IPS-18a (cell line): ENCODE measurements around the gene RASIP1.
"Not testable (repeated sequence)": the region's sequence is repeated elsewhere in the genome, so short reads cannot be mapped to it uniquely, and the experiment has no call there.

Experiments used
- H3K27ac ChIP-seq: one replicate; pipeline ENCODE4 v1.5.1; 2013; ENCODE audit warnings: low read length
- H3K27me3 ChIP-seq: one replicate; pipeline ENCODE4 v1.6.1; 2013; ENCODE audit warnings: mild to moderate bottlenecking, low read length; ENCODE audit not compliant: control insufficient read depth, insufficient read depth
- H3K36me3 ChIP-seq: one replicate; pipeline ENCODE4 v1.6.1; 2013; ENCODE audit warnings: low read depth, low read length; ENCODE audit not compliant: control insufficient read depth
- H3K4me1 ChIP-seq: one replicate; pipeline ENCODE4 v1.6.1; 2013; ENCODE audit warnings: low read depth, low read length; ENCODE audit not compliant: control insufficient read depth
- H3K4me3 ChIP-seq: one replicate; pipeline ENCODE4 v1.5.1; 2013; ENCODE audit warnings: low read length
- H3K9ac ChIP-seq: one replicate; pipeline ENCODE4 v1.6.1; 2013; ENCODE audit warnings: mild to moderate bottlenecking, low read length, moderate library complexity
- H3K9me3 ChIP-seq: one replicate; pipeline ENCODE4 v1.6.1; 2013; ENCODE audit warnings: low read depth, low read length; ENCODE audit not compliant: control insufficient read depth

The RASIP1 gene

GRCh38 chr19:48768994-48769713 lies 28.7 kb upstream of the RASIP1 start:
- H3K9me3 ChIP-seq, result no peaks in the 10 kb centered on the region
- no peaks in the 10 kb centered on the region for H3K27me3 ChIP-seq
- no peak overlapping the region for H3K9ac ChIP-seq
- H3K4me1 ChIP-seq, result no peaks in the 10 kb centered on the region
- H3K36me3 ChIP-seq, result no peaks in the 10 kb centered on the region
- H3K27ac ChIP-seq, result no peak overlapping the region
- no peak overlapping the region for H3K4me3 ChIP-seq

- H3K27ac ChIP-seq, H3K27me3 ChIP-seq: not testable (repeated sequence)
These were observed 27.9 kb upstream of the RASIP1 start for GRCh38 chr19:48768171-48768753.

GRCh38 chr19:48765816-48766215 lies 25.4 kb upstream of the RASIP1 start:
- not testable (repeated sequence) for H3K9ac ChIP-seq, H3K9me3 ChIP-seq, H3K4me1 ChIP-seq, H3K36me3 ChIP-seq, H3K27ac ChIP-seq, H3K4me3 ChIP-seq, H3K27me3 ChIP-seq

More at GRCh38 chr19:48768171-48768753, 27.9 kb upstream of the RASIP1 start:
- not testable (repeated sequence) for H3K4me1 ChIP-seq, H3K36me3 ChIP-seq, H3K4me3 ChIP-seq, H3K9me3 ChIP-seq, H3K9ac ChIP-seq

- Histone ChIP-seq H3K27me3 (no peaks in the 10 kb centered on the region), H3K36me3 (no peaks in the 10 kb centered on the region), H3K4me1 (no peaks in the 10 kb centered on the region), H3K9me3 (no peaks in the 10 kb centered on the region), H3K4me3 (no peak overlapping the region), H3K9ac (no peak overlapping the region), H3K27ac (no peak overlapping the region)
These were observed 20.2 kb upstream of the RASIP1 start for GRCh38 chr19:48760504-48761205.

- H3K4me1 ChIP-seq, result peaks cover 5% of the 10 kb centered on the region
- no peaks in the 10 kb centered on the region for H3K9me3 ChIP-seq
- no peaks in the 10 kb centered on the region for H3K36me3 ChIP-seq
- H3K27me3 ChIP-seq, result peaks cover 8% of the 10 kb centered on the region
- H3K9ac ChIP-seq, result no peak overlapping the region
- H3K4me3 ChIP-seq, result no peak overlapping the region
- H3K27ac ChIP-seq, result no peak overlapping the region
These were observed 17.3 kb upstream of the RASIP1 start for GRCh38 chr19:48757741-48758144.

- H3K27me3 ChIP-seq, result peaks cover 11% of the 10 kb centered on the region
- no peaks in the 10 kb centered on the region for H3K36me3 ChIP-seq
- H3K4me1 ChIP-seq, result peaks cover 5% of the 10 kb centered on the region
- no peak overlapping the region for H3K27ac ChIP-seq
- no peak overlapping the region for H3K4me3 ChIP-seq
- no peaks in the 10 kb centered on the region for H3K9me3 ChIP-seq
- H3K9ac ChIP-seq, result no peak overlapping the region
These were observed 16.8 kb upstream of the RASIP1 start for GRCh38 chr19:48757089-48757675.

- no peak overlapping the region for H3K27ac ChIP-seq
- no peak overlapping the region for H3K9ac ChIP-seq
- H3K9me3 ChIP-seq, result no peaks in the 10 kb centered on the region
- peaks cover 14% of the 10 kb centered on the region for H3K27me3 ChIP-seq
- H3K4me3 ChIP-seq, result no peak overlapping the region
- H3K36me3 ChIP-seq, result no peaks in the 10 kb centered on the region
- H3K4me1 ChIP-seq, result peaks cover 5% of the 10 kb centered on the region
These were observed 16.3 kb upstream of the RASIP1 start for GRCh38 chr19:48756686-48757085.

- Histone ChIP-seq H3K4me1 (peaks cover 7% of the 10 kb centered on the region), H3K27ac (no peak overlapping the region), H3K36me3 (no peaks in the 10 kb centered on the region), H3K9ac (no peak overlapping the region), H3K27me3 (peaks cover 14% of the 10 kb centered on the region), H3K9me3 (no peaks in the 10 kb centered on the region), H3K4me3 (no peak overlapping the region)
These were observed 15.8 kb upstream of the RASIP1 start for GRCh38 chr19:48756212-48756611.

GRCh38 chr19:48755787-48756186 lies 15.4 kb upstream of the RASIP1 start:
- H3K36me3 ChIP-seq, result no peaks in the 10 kb centered on the region
- no peak overlapping the region for H3K4me3 ChIP-seq

GRCh38 chr19:48755084-48755641 lies 14.8 kb upstream of the RASIP1 start, which contains the start of gene FGF21:
TSS of gene FGF21 (plus strand) at chr19:48755524. CDS start at chr19:48756237, 713 bp downstream.
- Histone ChIP-seq H3K9ac (peak within 1 kb of the TSS; percentile 38), H3K4me3 (no peak within 1 kb of the TSS), H3K27ac (no peak within 1 kb of the TSS), H3K36me3 (peaks cover 6% of the 10 kb centered on the region), H3K27me3 (peaks cover 14% of the 10 kb centered on the region), H3K9me3 (no peaks in the 10 kb centered on the region), H3K4me1 (peaks cover 10% of the 10 kb centered on the region)

More at GRCh38 chr19:48755787-48756186, 15.4 kb upstream of the RASIP1 start:
- Histone ChIP-seq H3K27ac (no peak overlapping the region), H3K27me3 (peaks cover 14% of the 10 kb centered on the region), H3K9me3 (no peaks in the 10 kb centered on the region), H3K9ac (peak overlapping the region; percentile 38), H3K4me1 (peaks cover 10% of the 10 kb centered on the region)
